H9 (cell line): ENCODE data around the gene GNAI2. TPM values are rescaled to one million over a fixed set of nuclear protein-coding genes. Genes with fewer than 3 reads are reported as not detected.
A peak's percentile ranks its signal among the peaks of the same experiment; 100 is the strongest.

Experiments
- DNase-seq: peaks from one replicate; pipeline ENCODE4 v3.0.0-alpha.2; 2017
- H2AFZ ChIP-seq: one replicate; pipeline ENCODE4 v1.6.1; 2013; ENCODE audit warnings: mild to moderate bottlenecking, low read length, control low read depth, moderate library complexity
- H2AK5ac ChIP-seq: 2 replicates; pipeline ENCODE4 v1.6.1; 2013; ENCODE audit warnings: low read length, control low read depth, mixed read lengths; ENCODE audit not compliant: insufficient read length
- H2BK120ac ChIP-seq: one replicate; pipeline ENCODE4 v1.6.1; 2013; ENCODE audit warnings: low read depth, mild to moderate bottlenecking, low read length, control low read depth, inconsistent platforms; ENCODE audit not compliant: poor library complexity, severe bottlenecking
- H2BK12ac ChIP-seq: 2 replicates; pipeline ENCODE4 v1.6.1; 2013; ENCODE audit warnings: low read length, control low read depth, mixed read lengths, low read depth; ENCODE audit not compliant: insufficient read length
- H2BK15ac ChIP-seq: 2 replicates; pipeline ENCODE4 v1.6.1; 2013; ENCODE audit warnings: low read depth, low read length, control low read depth
- H2BK20ac ChIP-seq: one replicate; pipeline ENCODE4 v1.6.1; 2013; ENCODE audit warnings: low read depth, mild to moderate bottlenecking, low read length, control low read depth, inconsistent platforms; ENCODE audit not compliant: poor library complexity, severe bottlenecking
- H2BK5ac ChIP-seq: 2 replicates; pipeline ENCODE4 v1.6.1; 2013; ENCODE audit warnings: low read length, control low read depth, mixed read lengths; ENCODE audit not compliant: insufficient read length
- H3K14ac ChIP-seq: 2 replicates; pipeline ENCODE4 v1.6.1; 2013; ENCODE audit warnings: low read length, control low read depth; ENCODE audit not compliant: insufficient read depth
- H3K18ac ChIP-seq: 2 replicates; pipeline ENCODE4 v1.6.1; 2013; ENCODE audit warnings: low read depth, mild to moderate bottlenecking, mixed read lengths, low read length, control low read depth; ENCODE audit not compliant: insufficient read length
- H3K23ac ChIP-seq: 2 replicates; pipeline ENCODE4 v1.6.1; 2013; ENCODE audit warnings: low read length, control low read depth, mixed read lengths, low read depth; ENCODE audit not compliant: insufficient read length
- H3K23me2 ChIP-seq: 2 replicates; pipeline ENCODE4 v1.6.1; 2013; ENCODE audit warnings: low read depth, mild to moderate bottlenecking, mixed read lengths, low read length, control low read depth; ENCODE audit not compliant: insufficient read length, poor library complexity, severe bottlenecking
- H3K27ac ChIP-seq: 2 replicates; pipeline ENCODE4 v1.5.1; 2013; ENCODE audit warnings: low read length, control low read depth, mixed read lengths, low read depth; ENCODE audit not compliant: insufficient read length
- H3K27me3 ChIP-seq: 2 replicates; pipeline ENCODE4 v1.6.1; 2013; ENCODE audit warnings: low read length, control low read depth, inconsistent platforms; ENCODE audit not compliant: insufficient read depth
- H3K4ac ChIP-seq: 2 replicates; pipeline ENCODE4 v1.6.1; 2013; ENCODE audit warnings: low read depth, mild to moderate bottlenecking, control low read depth, inconsistent platforms, low read length, moderate library complexity
- H3K4me1 ChIP-seq: 2 replicates; pipeline ENCODE4 v1.6.1; 2013; ENCODE audit warnings: low read length, control low read depth, inconsistent platforms; ENCODE audit not compliant: insufficient read depth
- H3K4me2 ChIP-seq: 2 replicates; pipeline ENCODE4 v1.6.1; 2013; ENCODE audit warnings: low read length, control low read depth, mixed read lengths; ENCODE audit not compliant: insufficient read length, insufficient read depth
- H3K56ac ChIP-seq: 2 replicates; pipeline ENCODE4 v1.6.1; 2013; ENCODE audit warnings: low read depth, mild to moderate bottlenecking, mixed read lengths, low read length, control low read depth; ENCODE audit not compliant: insufficient read length
- H3K79me1 ChIP-seq: 2 replicates; pipeline ENCODE4 v1.6.1; 2013; ENCODE audit warnings: low read depth, mild to moderate bottlenecking, moderate library complexity, low read length, control low read depth, inconsistent platforms; ENCODE audit not compliant: insufficient read depth, poor library complexity, severe bottlenecking
- H3K79me2 ChIP-seq: 2 replicates; pipeline ENCODE4 v1.6.1; 2013; ENCODE audit warnings: low read length, control low read depth, inconsistent platforms; ENCODE audit not compliant: insufficient read depth
- H3K9ac ChIP-seq: 2 replicates; pipeline ENCODE4 v1.6.1; 2013; ENCODE audit warnings: low read length, control low read depth, mixed read lengths; ENCODE audit not compliant: insufficient read length; ENCODE audit errors: extremely low read depth
- H3K9me3 ChIP-seq: one replicate; pipeline ENCODE4 v1.6.1; 2013; ENCODE audit warnings: low read depth, low read length, inconsistent platforms; ENCODE audit not compliant: control insufficient read depth
- H3T11ph ChIP-seq: one replicate; pipeline ENCODE4 v1.6.1; 2013; ENCODE audit warnings: mild to moderate bottlenecking, low read length, control low read depth, inconsistent platforms
- H4K20me1 ChIP-seq: one replicate; pipeline ENCODE4 v1.6.1; 2013; ENCODE audit not compliant: control insufficient read depth, insufficient read length, insufficient read depth
- H4K5ac ChIP-seq: 2 replicates; pipeline ENCODE4 v1.6.1; 2013; ENCODE audit warnings: low read depth, mild to moderate bottlenecking, mixed read lengths, low read length, control low read depth; ENCODE audit not compliant: insufficient read length
- H4K8ac ChIP-seq: replicated peaks from 2 replicates; pipeline ENCODE4 v1.6.1; 2013; ENCODE audit warnings: low read length, control low read depth, mixed read lengths, low read depth; ENCODE audit not compliant: insufficient read length
- H4K91ac ChIP-seq: 2 replicates; pipeline ENCODE4 v1.6.1; 2013; ENCODE audit warnings: low read depth, mild to moderate bottlenecking, moderate library complexity, mixed read lengths, low read length, control low read depth; ENCODE audit not compliant: insufficient read length
- H3K27ac Mint-ChIP-seq, 3 experiments: 2 replicates in 2 of 3; 3 replicates in 1 of 3; pipeline ENCODE4 v1.8.0; 2020 to 2021; ENCODE audit warnings: mixed read lengths in 3 of 3, mild to moderate bottlenecking in 1 of 3, moderate library complexity in 1 of 3
- H3K27me3 Mint-ChIP-seq: 2 replicates; pipeline ENCODE4 v1.8.0; 2021; ENCODE audit warnings: low read depth, mild to moderate bottlenecking, moderate library complexity, mixed read lengths
- H3K36me3 Mint-ChIP-seq, 3 experiments: 2 replicates in 2 of 3; 3 replicates in 1 of 3; pipeline ENCODE4 v1.8.0; 2020 to 2021; ENCODE audit warnings: low read depth in 3 of 3, mixed read lengths in 3 of 3; ENCODE audit not compliant: insufficient read depth in 1 of 3
- H3K4me1 Mint-ChIP-seq, 2 experiments: 2 replicates each; pipeline ENCODE4 v1.8.0; 2020; ENCODE audit warnings: mixed read lengths in 2 of 2
- H3K4me3 Mint-ChIP-seq, 2 experiments: 2 replicates in 1 of 2; 3 replicates in 1 of 2; pipeline ENCODE4 v1.8.0; 2020 to 2021; ENCODE audit warnings: mild to moderate bottlenecking in 2 of 2, mixed read lengths in 2 of 2, moderate library complexity in 1 of 2
- H3K9me3 Mint-ChIP-seq, 2 experiments: 2 replicates in 1 of 2; 3 replicates in 1 of 2; pipeline ENCODE4 v1.8.0; 2020; ENCODE audit warnings: mild to moderate bottlenecking in 2 of 2, mixed read lengths in 2 of 2, moderate library complexity in 1 of 2
- WGBS: extraction: QIAGEN DNeasy Blood & Tissue Kit; methylation state at CpG from one replicate; pipeline ENCODE4 v1.1.7; 2013; ENCODE audit warnings: missing lambda C conversion rate, low lambda C conversion rate, mixed read lengths; ENCODE audit not compliant: insufficient read length; ENCODE audit errors: extremely low coverage; 5-methylcytosine and 5-hydroxymethylcytosine counted together
- total RNA-seq: library from RNA; stranded (reverse); gene quantifications from 2 replicates; pipeline ENCODE4 v1.2.1, GENCODE V29; 2021
- TF ChIP-seq, protein P1 (sequence below): fragments of 200-600 bp; sonication (generic); conservative IDR thresholded peaks from 3 replicates; pipeline ENCODE4 v1.8.0; 2021; ENCODE audit warnings: antibody characterized with exemption, mild to moderate bottlenecking

The GNAI2 gene
- total RNA-seq, 1 experiment from 2014 or later, result 218 TPM

GRCh38 chr3:50264964-50265485 lies 29.0 kb downstream of the GNAI2 start:
- H2BK5ac ChIP-seq, result no peak overlapping the region
- WGBS, result no CpG with 5 or more reads among the region's 7 CpGs
- no peak overlapping the region for H3K9ac ChIP-seq
- no peak overlapping the region; the same call in 1 of the 2 replicates for H3K4ac ChIP-seq
- no peak overlapping the region for H4K5ac ChIP-seq
- H2AFZ ChIP-seq, result no peak overlapping the region
- peak overlapping the region; percentile 24 to 61; a peak in 4 of 5 replicates for H3K4me3 Mint-ChIP-seq
- no peak overlapping the region for H2BK120ac ChIP-seq
- no peak overlapping the region for H3K23ac ChIP-seq
- no peak overlapping the region for H3T11ph ChIP-seq
- peak overlapping the region; percentile 55 for H3K14ac ChIP-seq
- H4K20me1 ChIP-seq, result no peaks in the 10 kb centered on the region
- H3K27me3 ChIP-seq, result no peaks in the 10 kb centered on the region
- H3K23me2 ChIP-seq, result no peaks in the 10 kb centered on the region
- H3K79me1 ChIP-seq, result no peaks in the 10 kb centered on the region
- peak overlapping the region; percentile 55 for H3K18ac ChIP-seq
- no peak overlapping the region for H2BK20ac ChIP-seq
- no peak overlapping the region for H3K56ac ChIP-seq
- H3K27ac Mint-ChIP-seq, result peak overlapping the region; percentile 93 to 97 (median 97); a peak in 6 of 7 replicates
- peaks cover 48 to 71% of the 10 kb centered on the region in 2 experiments for H3K4me1 Mint-ChIP-seq
- peaks cover 3% of the 10 kb centered on the region; the same call in 1 of the 2 replicates for H3K27me3 Mint-ChIP-seq
- H4K91ac ChIP-seq, result no peak overlapping the region
- H3K4me2 ChIP-seq, result no peak overlapping the region
- H3K79me2 ChIP-seq, result no peaks in the 10 kb centered on the region
- DNase-seq, result no peak
- H3K36me3 Mint-ChIP-seq, result no peaks in the 10 kb centered on the region
- TF ChIP-seq, protein P1, sequence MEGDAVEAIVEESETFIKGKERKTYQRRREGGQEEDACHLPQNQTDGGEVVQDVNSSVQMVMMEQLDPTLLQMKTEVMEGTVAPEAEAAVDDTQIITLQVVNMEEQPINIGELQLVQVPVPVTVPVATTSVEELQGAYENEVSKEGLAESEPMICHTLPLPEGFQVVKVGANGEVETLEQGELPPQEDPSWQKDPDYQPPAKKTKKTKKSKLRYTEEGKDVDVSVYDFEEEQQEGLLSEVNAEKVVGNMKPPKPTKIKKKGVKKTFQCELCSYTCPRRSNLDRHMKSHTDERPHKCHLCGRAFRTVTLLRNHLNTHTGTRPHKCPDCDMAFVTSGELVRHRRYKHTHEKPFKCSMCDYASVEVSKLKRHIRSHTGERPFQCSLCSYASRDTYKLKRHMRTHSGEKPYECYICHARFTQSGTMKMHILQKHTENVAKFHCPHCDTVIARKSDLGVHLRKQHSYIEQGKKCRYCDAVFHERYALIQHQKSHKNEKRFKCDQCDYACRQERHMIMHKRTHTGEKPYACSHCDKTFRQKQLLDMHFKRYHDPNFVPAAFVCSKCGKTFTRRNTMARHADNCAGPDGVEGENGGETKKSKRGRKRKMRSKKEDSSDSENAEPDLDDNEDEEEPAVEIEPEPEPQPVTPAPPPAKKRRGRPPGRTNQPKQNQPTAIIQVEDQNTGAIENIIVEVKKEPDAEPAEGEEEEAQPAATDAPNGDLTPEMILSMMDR, result no peak
- peak overlapping the region; percentile 55 for H2BK12ac ChIP-seq
- H4K8ac ChIP-seq, result no peak overlapping the region
- H2BK15ac ChIP-seq, result no peak overlapping the region
- no peak overlapping the region for H2AK5ac ChIP-seq
- H3K27ac ChIP-seq, result no peak overlapping the region
- peaks cover 5% of the 10 kb centered on the region; the same call in 1 of the 2 replicates for H3K4me1 ChIP-seq
- no peaks in the 10 kb centered on the region for H3K9me3 ChIP-seq
- H3K9me3 Mint-ChIP-seq, result no peaks in the 10 kb centered on the region
